Hematopoietic multipotent progenitor cell (in vitro differentiated cells): ENCODE measurements around the gene TCF19. TPM values are rescaled to one million over a fixed set of nuclear protein-coding genes. Genes with fewer than 3 reads are reported as not detected.
"Not testable (repeated sequence)": the region's sequence is repeated elsewhere in the genome, so short reads cannot be mapped to it uniquely, and the experiment has no call there.

ENCODE experiments used
- DNase-seq, 3 donors: peaks; one replicate each; pipeline ENCODE4 v3.0.0-alpha.2; 2011 to 2015; ENCODE audit warnings: low read depth in 2 of 3, low spot score in 2 of 3
- total RNA-seq: library from RNA; depleted of rRNA; stranded (reverse); fragments of >200 nt; gene quantifications from one replicate; pipeline ENCODE4 v1.2.3, GENCODE V29; 2012

Gene TCF19
- total RNA-seq, 1 donor: 12.4 TPM

- peak in 2 of 3 donors; percentile 10 to 20 for DNase-seq
Observed at GRCh38 chr6:31158863-31159855, 770 bp downstream of the TCF19 start.

GRCh38 chr6:31161216-31162126 is 3.1 kb downstream of the TCF19 start:
- no peak for DNase-seq

- DNase-seq: no peak
Observed at GRCh38 chr6:31162463-31163165, 4.2 kb downstream of the TCF19 start.

- DNase-seq: no peak
Observed at GRCh38 chr6:31163922-31164321, 5.5 kb downstream of the TCF19 start.

- not testable (repeated sequence) for DNase-seq
Observed at GRCh38 chr6:31164475-31165063, 6.2 kb downstream of the TCF19 start.

- DNase-seq: not testable (repeated sequence)
Observed at GRCh38 chr6:31165064-31165832, 6.9 kb downstream of the TCF19 start.

- DNase-seq: no peak
Observed at GRCh38 chr6:31165986-31166385, 7.6 kb downstream of the TCF19 start.

- DNase-seq: no peak
Observed at GRCh38 chr6:31168606-31169005, 10.2 kb downstream of the TCF19 start.

GRCh38 chr6:31169123-31169857 is 10.9 kb downstream of the TCF19 start:
- no peak for DNase-seq

- DNase-seq: not testable (repeated sequence)
Observed at GRCh38 chr6:31169858-31170599, 11.6 kb downstream of the TCF19 start.

GRCh38 chr6:31170600-31170881 is 12.2 kb downstream of the TCF19 start, which contains the start of gene POU5F1:
Gene POU5F1 (minus strand): TSS chr6:31170682. CDS start chr6:31170620, 62 bp downstream.
- no peak for DNase-seq

GRCh38 chr6:31170987-31171671 is 12.7 kb downstream of the TCF19 start:
- no peak for DNase-seq

GRCh38 chr6:31171931-31172905 is 13.8 kb downstream of the TCF19 start:
- DNase-seq: no peak

- DNase-seq: no peak
Observed at GRCh38 chr6:31172973-31173384, 14.6 kb downstream of the TCF19 start.

- DNase-seq: no peak
Observed at GRCh38 chr6:31173406-31173805, 15.0 kb downstream of the TCF19 start.

GRCh38 chr6:31174378-31174777 is 16.0 kb downstream of the TCF19 start:
- DNase-seq: no peak
